Sigmoid colon (tissue), 7 donors: ENCODE data around the gene FBXL16. TPM values are rescaled to one million over a fixed set of nuclear protein-coding genes. Genes with fewer than 3 reads are reported as not detected.

Source experiments
- DNase-seq: peaks from one replicate; pipeline ENCODE4 v3.0.0-alpha.2; 2019
- H3K27ac ChIP-seq, 4 donors: fragments of 200-600 bp; sonication (generic); one replicate each; pipeline ENCODE4 v1.5.1; 2016 to 2019; ENCODE audit warnings: mild to moderate bottlenecking in 1 of 4
- H3K27me3 ChIP-seq, 3 donors: fragments of 200-600 bp; sonication (generic); one replicate each; pipeline ENCODE4 v1.5.1; 2019; ENCODE audit warnings: mild to moderate bottlenecking in 1 of 3
- H3K36me3 ChIP-seq, 4 donors: fragments of 200-600 bp; sonication (generic); one replicate each; pipeline ENCODE4 v1.5.1; 2016 to 2019
- H3K4me1 ChIP-seq, 4 donors: fragments of 200-600 bp; sonication (generic); one replicate each; pipeline ENCODE4 v1.5.1; 2017 to 2019
- H3K4me3 ChIP-seq, 4 donors: fragments of 200-600 bp; sonication (generic); one replicate each; pipeline ENCODE4 v1.5.1; 2017 to 2019; ENCODE audit warnings: mild to moderate bottlenecking in 2 of 4, moderate library complexity in 1 of 4
- H3K9me3 ChIP-seq, 4 donors: fragments of 200-600 bp in 3 of 4; sonication (generic) in 3 of 4; one replicate each; pipeline versions ENCODE4 v1.5.1 to v1.6.1; 2013 to 2019
- CTCF ChIP-seq, 4 experiments: fragments of 450-650 bp in 3 of 4; fragments of 200-600 bp in 1 of 4; IDR thresholded peaks; one replicate each; pipeline ENCODE4 v1.5.1; 2016 to 2019; ENCODE audit warnings: antibody characterized with exemption in 4 of 4, mild to moderate bottlenecking in 3 of 4, moderate library complexity in 2 of 4
- EP300 ChIP-seq, 4 donors: sonication (generic); formaldehyde crosslinking; IDR thresholded peaks; one replicate each; pipeline ENCODE4 v1.6.1; 2017; ENCODE audit warnings: antibody characterized with exemption in 4 of 4
- POLR2A ChIP-seq, 2 donors: fragments of 450-650 bp; IDR thresholded peaks; one replicate each; pipeline ENCODE4 v1.6.1; 2016; ENCODE audit warnings: antibody characterized with exemption in 2 of 2, mild to moderate bottlenecking in 2 of 2, moderate library complexity in 2 of 2
- POLR2AphosphoS5 ChIP-seq, 4 donors: sonication (generic); formaldehyde crosslinking; IDR thresholded peaks; one replicate each; pipeline ENCODE4 v1.6.1; 2017; ENCODE audit warnings: antibody characterized with exemption in 4 of 4
- WGBS, 2 donors: extraction: QIAGEN DNeasy Blood & Tissue Kit; methylation state at CpG; one replicate each; pipeline ENCODE4 v1.1.7; 2013; 5-methylcytosine and 5-hydroxymethylcytosine counted together
- intact Hi-C: fragments of 100-400 bp; cut with DNase I; formaldehyde crosslinking; loops from one replicate; pipeline ENCODE4 v1.15.1; 2023
- polyA plus RNA-seq, 3 donors: library from polyadenylated mRNA; stranded (reverse); fragments of 200-250 nt; gene quantifications; one replicate each; pipeline ENCODE4 v1.2.3, GENCODE V29; 2013
- total RNA-seq, 4 donors: library from RNA; depleted of rRNA; stranded (reverse); fragments of >200 nt; gene quantifications; one replicate each; pipeline ENCODE4 v1.1.0, GENCODE V29; 2016
- donor health status: healthy with polysubstance abuse.
- donor health status: Bipolar disorder and iron deficiency.
- donor health status: healthy.

Gene FBXL16
- total and polyA plus RNA-seq, 7 donors = 0.16 to 2.4 (median 1.4) TPM; not detected in 1

GRCh38 chr16:648071-648780, 57.4 kb downstream of the FBXL16 start:
- WGBS, 2 donors = 11 to 29% methylated on average over 24 of the region's 24 CpGs
- H3K36me3 ChIP-seq = peaks cover 0 to 13% (median 0%) of the 10 kb centered on the region in 4 donors
- intact Hi-C loops = no loop called here
- peak overlapping the region; percentile 78 to 91 (median 90) for H3K27ac ChIP-seq
- no peaks in the 10 kb centered on the region for H3K27me3 ChIP-seq
- no peak for TF ChIP-seq POLR2AphosphoS5 (IDR thresholded peaks at IDR 0.05)
- peak in 1 of 4 experiments; percentile 6 for TF ChIP-seq CTCF (IDR thresholded peaks at IDR 0.05)
- no peak for DNase-seq
- H3K4me3 ChIP-seq = peak overlapping the region; percentile 59 to 84 (median 66)
- peaks cover 0 to 45% (median 37%) of the 10 kb centered on the region in 4 donors for H3K4me1 ChIP-seq
- no peaks in the 10 kb centered on the region for H3K9me3 ChIP-seq

- DNase-seq = no peak
- TF ChIP-seq POLR2A (IDR thresholded peaks at IDR 0.05) (no peak), POLR2AphosphoS5 (IDR thresholded peaks at IDR 0.05) (no peak), CTCF (IDR thresholded peaks at IDR 0.05) (no peak), EP300 (IDR thresholded peaks at IDR 0.05) (no peak)
- H3K36me3 ChIP-seq = peaks cover 0 to 5% (median 0%) of the 10 kb centered on the region in 4 donors
- intact Hi-C loops = no loop called here
- 22 to 75% methylated on average over 25 of the region's 25 CpGs for WGBS, 2 donors
- peak overlapping the region in 3 of 4 donors; percentile 22 to 89 (median 78) for H3K27ac ChIP-seq
- H3K4me3 ChIP-seq = no peak overlapping the region
- H3K4me1 ChIP-seq = peaks cover 0 to 54% (median 46%) of the 10 kb centered on the region in 4 donors
- no peaks in the 10 kb centered on the region for H3K9me3 ChIP-seq
- H3K27me3 ChIP-seq = no peaks in the 10 kb centered on the region
Measured at GRCh38 chr16:647173-647902, 58.3 kb downstream of the FBXL16 start.

DNA sequence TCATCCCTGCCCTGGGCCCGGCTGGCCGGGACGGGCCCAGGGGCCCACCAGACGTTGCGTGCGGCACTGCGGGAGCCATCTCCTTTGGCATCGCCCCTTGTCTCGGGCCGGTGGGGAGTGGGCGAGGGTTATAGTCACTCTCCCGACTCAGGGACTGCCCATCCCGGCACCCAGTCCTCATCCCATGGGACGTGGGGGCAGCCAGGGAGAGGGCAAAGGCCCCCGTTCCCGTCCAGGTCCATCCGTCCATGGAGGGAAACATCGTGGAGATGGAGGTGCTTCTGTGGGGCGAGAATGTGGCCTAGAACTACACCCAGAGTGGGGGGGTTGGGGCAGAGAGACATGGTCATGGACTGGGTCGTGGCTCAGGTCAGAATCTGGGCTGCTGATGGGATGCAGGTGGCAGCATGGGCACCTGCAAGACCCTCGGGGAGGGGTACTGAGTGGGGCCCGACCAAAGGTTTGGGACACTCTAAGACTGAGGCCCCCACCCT, 58.9 kb downstream of the FBXL16 start:
- Histone ChIP-seq H3K4me1 (peaks cover 0 to 55% (median 46%) of the 10 kb centered on the region in 4 donors), H3K9me3 (no peaks in the 10 kb centered on the region), H3K36me3 (no peaks in the 10 kb centered on the region), H3K27ac (peak overlapping the region in 2 of 4 donors; percentile 22 to 36), H3K4me3 (no peak overlapping the region), H3K27me3 (no peaks in the 10 kb centered on the region)
- DNase-seq = no peak
- intact Hi-C loops = no loop called here
- no peak for TF ChIP-seq POLR2A (IDR thresholded peaks at IDR 0.05)
- 46 to 85% methylated on average over 22 of the region's 22 CpGs for WGBS, 2 donors

GRCh38 chr16:645852-646678, 59.5 kb downstream of the FBXL16 start:
- Histone ChIP-seq H3K9me3 (no peaks in the 10 kb centered on the region), H3K27ac (peak overlapping the region in 2 of 4 donors; percentile 22 to 36), H3K4me1 (peaks cover 0 to 59% (median 49%) of the 10 kb centered on the region in 4 donors), H3K27me3 (no peaks in the 10 kb centered on the region), H3K36me3 (no peaks in the 10 kb centered on the region), H3K4me3 (no peak overlapping the region)
- 34 to 76% methylated on average over 32 of the region's 32 CpGs for WGBS, 2 donors
- intact Hi-C loops = no loop called here
- no peak for TF ChIP-seq POLR2AphosphoS5 (IDR thresholded peaks at IDR 0.05)
- TF ChIP-seq CTCF (IDR thresholded peaks at IDR 0.05) = no peak
- TF ChIP-seq EP300 (IDR thresholded peaks at IDR 0.05) = no peak
- no peak for TF ChIP-seq POLR2A (IDR thresholded peaks at IDR 0.05)
- no peak for DNase-seq
